Hepatocyte (in vitro differentiated cells): ENCODE measurements around the gene CALML6.

ENCODE experiments used
- EZH2 ChIP-seq: fragments of 200-600 bp; sonication (generic); IDR thresholded peaks from 2 replicates; pipeline ENCODE4 v1.6.1; 2016; ENCODE audit warnings: antibody characterized with exemption, mild to moderate bottlenecking, borderline replicate concordance
- TF ChIP-seq, protein P1 (sequence below): fragments of 200-600 bp; sonication (generic); IDR thresholded peaks from 2 replicates; pipeline ENCODE4 v1.5.1; 2016; ENCODE audit warnings: antibody characterized with exemption, mild to moderate bottlenecking; ENCODE audit not compliant: poor library complexity

DNA sequence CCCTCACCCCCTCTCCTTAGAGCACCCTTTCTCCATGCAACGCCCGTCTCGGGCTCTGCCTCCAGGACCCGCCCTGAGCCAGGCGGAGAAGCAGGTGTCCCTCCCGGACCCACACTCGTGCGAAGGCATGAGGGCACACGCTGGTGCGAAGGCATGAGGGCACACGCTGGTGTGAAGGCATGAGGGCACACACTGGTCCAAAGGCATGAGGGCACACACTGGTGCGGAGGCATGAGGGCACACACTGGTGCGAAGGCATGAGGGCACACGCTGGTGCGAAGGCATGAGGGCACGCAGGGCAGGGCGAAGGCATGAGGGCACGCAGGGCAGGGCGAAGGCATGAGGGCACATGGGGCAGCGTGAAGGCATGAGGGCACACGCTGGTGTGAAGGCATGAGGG is 9.8 kb downstream of the CALML6 start:
- no peak for TF ChIP-seq EZH2
- TF ChIP-seq, protein P1, sequence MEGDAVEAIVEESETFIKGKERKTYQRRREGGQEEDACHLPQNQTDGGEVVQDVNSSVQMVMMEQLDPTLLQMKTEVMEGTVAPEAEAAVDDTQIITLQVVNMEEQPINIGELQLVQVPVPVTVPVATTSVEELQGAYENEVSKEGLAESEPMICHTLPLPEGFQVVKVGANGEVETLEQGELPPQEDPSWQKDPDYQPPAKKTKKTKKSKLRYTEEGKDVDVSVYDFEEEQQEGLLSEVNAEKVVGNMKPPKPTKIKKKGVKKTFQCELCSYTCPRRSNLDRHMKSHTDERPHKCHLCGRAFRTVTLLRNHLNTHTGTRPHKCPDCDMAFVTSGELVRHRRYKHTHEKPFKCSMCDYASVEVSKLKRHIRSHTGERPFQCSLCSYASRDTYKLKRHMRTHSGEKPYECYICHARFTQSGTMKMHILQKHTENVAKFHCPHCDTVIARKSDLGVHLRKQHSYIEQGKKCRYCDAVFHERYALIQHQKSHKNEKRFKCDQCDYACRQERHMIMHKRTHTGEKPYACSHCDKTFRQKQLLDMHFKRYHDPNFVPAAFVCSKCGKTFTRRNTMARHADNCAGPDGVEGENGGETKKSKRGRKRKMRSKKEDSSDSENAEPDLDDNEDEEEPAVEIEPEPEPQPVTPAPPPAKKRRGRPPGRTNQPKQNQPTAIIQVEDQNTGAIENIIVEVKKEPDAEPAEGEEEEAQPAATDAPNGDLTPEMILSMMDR = no peak
